Neural cell (in vitro differentiated cells): ENCODE results near the gene ZNF724. TPM values are rescaled to one million over a fixed set of nuclear protein-coding genes. Genes with fewer than 3 reads are reported as not detected.

Experiments used
- H2AFZ ChIP-seq: fragments of 200-600, 300-800 bp; sonication (generic), shearing (Covaris generic); 2 replicates; pipeline ENCODE4 v1.6.0; 2014; ENCODE audit warnings: low read depth, mild to moderate bottlenecking, antibody characterized with exemption, low read length, moderate library complexity
- H3F3A ChIP-seq: fragments of 200-600 bp; shearing (Covaris generic); 2 replicates; pipeline ENCODE4 v1.6.1; 2016; ENCODE audit warnings: mild to moderate bottlenecking, moderate library complexity, mixed read lengths, antibody characterized with exemption, low read length; ENCODE audit not compliant: insufficient read depth, poor library complexity, severe bottlenecking
- H3K27ac ChIP-seq: fragments of 200-600, 300-800 bp; sonication (generic), shearing (Covaris generic); 2 replicates; pipeline ENCODE4 v1.5.1; 2014; ENCODE audit warnings: mild to moderate bottlenecking, low read length, moderate library complexity
- H3K27me3 ChIP-seq: fragments of 300-800, 200-600 bp; sonication (generic), shearing (Covaris generic); 2 replicates; pipeline ENCODE4 v1.6.0; 2014; ENCODE audit warnings: mild to moderate bottlenecking, low read depth, low read length, moderate library complexity; ENCODE audit not compliant: insufficient read depth
- H3K36me3 ChIP-seq: fragments of 300-800, 200-600 bp; sonication (generic), shearing (Covaris generic); 2 replicates; pipeline ENCODE4 v1.5.1; 2014; ENCODE audit warnings: mild to moderate bottlenecking, antibody characterized with exemption, low read length, moderate library complexity; ENCODE audit not compliant: insufficient read depth
- H3K4me2 ChIP-seq: fragments of 300-800, 200-600 bp; sonication (generic), shearing (Covaris generic); 2 replicates; pipeline ENCODE4 v1.6.0; 2014; ENCODE audit warnings: mild to moderate bottlenecking, low read length
- H3K4me3 ChIP-seq: fragments of 300-800, 200-600 bp; sonication (generic), shearing (Covaris generic); 2 replicates; pipeline ENCODE4 v1.5.1; 2014; ENCODE audit warnings: mild to moderate bottlenecking, low read length, moderate library complexity
- H3K79me2 ChIP-seq: fragments of 200-600 bp; shearing (Covaris generic); replicated peaks from 2 replicates; pipeline ENCODE4 v1.6.0; 2014; ENCODE audit warnings: mild to moderate bottlenecking, low read length, moderate library complexity; ENCODE audit not compliant: insufficient read depth
- H3K9ac ChIP-seq: fragments of 300-800, 200-600 bp; sonication (generic), shearing (Covaris generic); 2 replicates; pipeline ENCODE4 v1.6.1; 2016; ENCODE audit warnings: mild to moderate bottlenecking, low read length, mixed read lengths
- H3K9me2 ChIP-seq: fragments of 200-600 bp; shearing (Covaris generic); 2 replicates; pipeline ENCODE4 v1.6.1; 2016; ENCODE audit warnings: mild to moderate bottlenecking, low read length, mixed read lengths; ENCODE audit not compliant: insufficient read depth
- H3K9me3 ChIP-seq: fragments of 200-600, 300-800 bp; sonication (generic), shearing (Covaris generic); 2 replicates; pipeline ENCODE4 v1.6.1; 2016; ENCODE audit warnings: mild to moderate bottlenecking, mixed run types, low read length, moderate library complexity, mixed read lengths
- H4K20me1 ChIP-seq: fragments of 200-600 bp; shearing (Covaris generic); 2 replicates; pipeline ENCODE4 v1.6.1; 2016; ENCODE audit warnings: mild to moderate bottlenecking, mixed run types; ENCODE audit not compliant: insufficient read depth
- EP300 ChIP-seq: fragments of 450-650 bp; conservative IDR thresholded peaks from 2 replicates; pipeline ENCODE4 v1.6.1; 2014; ENCODE audit warnings: antibody characterized with exemption, mild to moderate bottlenecking, moderate library complexity; ENCODE audit not compliant: poor library complexity, severe bottlenecking
- EZH2 ChIP-seq: fragments of 200-600, 300-800 bp; shearing (Covaris generic), sonication (generic); IDR thresholded peaks from 2 replicates; pipeline ENCODE4 v1.6.1; 2014; ENCODE audit warnings: antibody characterized with exemption, low read length, borderline replicate concordance, mild to moderate bottlenecking; ENCODE audit not compliant: insufficient read depth, poor library complexity, severe bottlenecking
- MXI1 ChIP-seq: fragments of 450-650 bp; conservative IDR thresholded peaks from 2 replicates; pipeline ENCODE4 v1.6.1; 2014; ENCODE audit warnings: antibody characterized with exemption, mild to moderate bottlenecking; ENCODE audit not compliant: poor library complexity, severe bottlenecking
- POLR2AphosphoS5 ChIP-seq: IDR thresholded peaks from 2 replicates; pipeline ENCODE4 v1.6.1; 2012
- RAD21 ChIP-seq: fragments of 450-650 bp; conservative IDR thresholded peaks from 2 replicates; pipeline ENCODE4 v1.6.1; 2014; ENCODE audit warnings: antibody characterized with exemption, mild to moderate bottlenecking, moderate library complexity
- SMC3 ChIP-seq: fragments of 450-650 bp; conservative IDR thresholded peaks from 2 replicates; pipeline ENCODE4 v1.6.1; 2014; ENCODE audit warnings: antibody characterized with exemption, mild to moderate bottlenecking, moderate library complexity; ENCODE audit not compliant: poor library complexity
- TAF1 ChIP-seq: IDR thresholded peaks from 2 replicates; pipeline ENCODE4 v1.6.1; 2012; ENCODE audit warnings: low read depth
- polyA plus RNA-seq: library from polyadenylated mRNA; depleted of rRNA; stranded (reverse); fragments of >200 nt; gene quantifications from 2 replicates; pipeline ENCODE4 v1.2.3, GENCODE V29; 2014
- TF ChIP-seq, protein P1 (sequence below): fragments of 450-650 bp; IDR thresholded peaks from 2 replicates; pipeline ENCODE4 v1.5.1; 2014; ENCODE audit warnings: antibody characterized with exemption, mild to moderate bottlenecking, moderate library complexity; ENCODE audit not compliant: poor library complexity, severe bottlenecking
- TF ChIP-seq, protein P2 (sequence below): IDR thresholded peaks from 2 replicates; pipeline ENCODE4 v1.6.1; 2012; ENCODE audit warnings: borderline replicate concordance

ZNF724 gene
- polyA plus RNA-seq, 1 donor from 2014 or later: 2.4 TPM

DNA sequence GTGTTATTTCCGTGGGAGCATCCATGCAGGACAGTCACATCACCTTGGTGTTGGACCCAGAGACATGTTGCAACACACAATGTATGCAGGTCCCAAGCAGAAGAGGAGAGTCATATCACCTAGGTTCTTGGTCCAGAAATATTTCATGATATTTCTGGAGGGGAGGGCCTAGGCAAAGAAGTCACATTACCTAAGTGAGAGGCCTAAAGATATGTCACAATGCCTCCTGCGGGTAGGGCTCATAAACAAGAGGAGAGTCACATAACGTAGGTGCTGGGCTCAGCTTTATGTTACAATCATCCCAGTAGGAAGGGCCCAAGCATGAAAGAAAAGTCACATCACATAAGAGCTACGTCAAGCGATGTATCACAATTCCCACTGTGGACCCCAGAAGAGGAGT, 10.8 kb upstream of the ZNF724 start:
- Histone ChIP-seq H4K20me1 (no peaks in the 10 kb centered on the region), H3K4me3 (no peak overlapping the region), H3K27me3 (no peaks in the 10 kb centered on the region), H3K27ac (no peak overlapping the region), H3K79me2 (peaks cover 4% of the 10 kb centered on the region), H3K9me3 (no peaks in the 10 kb centered on the region), H3K9ac (no peak overlapping the region), H3K36me3 (peaks cover 18% of the 10 kb centered on the region), H3F3A (no peaks in the 10 kb centered on the region), H2AFZ (no peak overlapping the region), H3K4me2 (no peak overlapping the region), H3K9me2 (no peaks in the 10 kb centered on the region)
- no peak for TF ChIP-seq TAF1
- TF ChIP-seq POLR2AphosphoS5: no peak
- TF ChIP-seq EP300: no peak
- no peak for TF ChIP-seq EZH2
- TF ChIP-seq, protein P1, sequence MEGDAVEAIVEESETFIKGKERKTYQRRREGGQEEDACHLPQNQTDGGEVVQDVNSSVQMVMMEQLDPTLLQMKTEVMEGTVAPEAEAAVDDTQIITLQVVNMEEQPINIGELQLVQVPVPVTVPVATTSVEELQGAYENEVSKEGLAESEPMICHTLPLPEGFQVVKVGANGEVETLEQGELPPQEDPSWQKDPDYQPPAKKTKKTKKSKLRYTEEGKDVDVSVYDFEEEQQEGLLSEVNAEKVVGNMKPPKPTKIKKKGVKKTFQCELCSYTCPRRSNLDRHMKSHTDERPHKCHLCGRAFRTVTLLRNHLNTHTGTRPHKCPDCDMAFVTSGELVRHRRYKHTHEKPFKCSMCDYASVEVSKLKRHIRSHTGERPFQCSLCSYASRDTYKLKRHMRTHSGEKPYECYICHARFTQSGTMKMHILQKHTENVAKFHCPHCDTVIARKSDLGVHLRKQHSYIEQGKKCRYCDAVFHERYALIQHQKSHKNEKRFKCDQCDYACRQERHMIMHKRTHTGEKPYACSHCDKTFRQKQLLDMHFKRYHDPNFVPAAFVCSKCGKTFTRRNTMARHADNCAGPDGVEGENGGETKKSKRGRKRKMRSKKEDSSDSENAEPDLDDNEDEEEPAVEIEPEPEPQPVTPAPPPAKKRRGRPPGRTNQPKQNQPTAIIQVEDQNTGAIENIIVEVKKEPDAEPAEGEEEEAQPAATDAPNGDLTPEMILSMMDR: no peak
- no peak for TF ChIP-seq RAD21
- TF ChIP-seq SMC3: no peak
- TF ChIP-seq, protein P2, sequence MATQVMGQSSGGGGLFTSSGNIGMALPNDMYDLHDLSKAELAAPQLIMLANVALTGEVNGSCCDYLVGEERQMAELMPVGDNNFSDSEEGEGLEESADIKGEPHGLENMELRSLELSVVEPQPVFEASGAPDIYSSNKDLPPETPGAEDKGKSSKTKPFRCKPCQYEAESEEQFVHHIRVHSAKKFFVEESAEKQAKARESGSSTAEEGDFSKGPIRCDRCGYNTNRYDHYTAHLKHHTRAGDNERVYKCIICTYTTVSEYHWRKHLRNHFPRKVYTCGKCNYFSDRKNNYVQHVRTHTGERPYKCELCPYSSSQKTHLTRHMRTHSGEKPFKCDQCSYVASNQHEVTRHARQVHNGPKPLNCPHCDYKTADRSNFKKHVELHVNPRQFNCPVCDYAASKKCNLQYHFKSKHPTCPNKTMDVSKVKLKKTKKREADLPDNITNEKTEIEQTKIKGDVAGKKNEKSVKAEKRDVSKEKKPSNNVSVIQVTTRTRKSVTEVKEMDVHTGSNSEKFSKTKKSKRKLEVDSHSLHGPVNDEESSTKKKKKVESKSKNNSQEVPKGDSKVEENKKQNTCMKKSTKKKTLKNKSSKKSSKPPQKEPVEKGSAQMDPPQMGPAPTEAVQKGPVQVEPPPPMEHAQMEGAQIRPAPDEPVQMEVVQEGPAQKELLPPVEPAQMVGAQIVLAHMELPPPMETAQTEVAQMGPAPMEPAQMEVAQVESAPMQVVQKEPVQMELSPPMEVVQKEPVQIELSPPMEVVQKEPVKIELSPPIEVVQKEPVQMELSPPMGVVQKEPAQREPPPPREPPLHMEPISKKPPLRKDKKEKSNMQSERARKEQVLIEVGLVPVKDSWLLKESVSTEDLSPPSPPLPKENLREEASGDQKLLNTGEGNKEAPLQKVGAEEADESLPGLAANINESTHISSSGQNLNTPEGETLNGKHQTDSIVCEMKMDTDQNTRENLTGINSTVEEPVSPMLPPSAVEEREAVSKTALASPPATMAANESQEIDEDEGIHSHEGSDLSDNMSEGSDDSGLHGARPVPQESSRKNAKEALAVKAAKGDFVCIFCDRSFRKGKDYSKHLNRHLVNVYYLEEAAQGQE: no peak
- no peak for TF ChIP-seq MXI1

DNA sequence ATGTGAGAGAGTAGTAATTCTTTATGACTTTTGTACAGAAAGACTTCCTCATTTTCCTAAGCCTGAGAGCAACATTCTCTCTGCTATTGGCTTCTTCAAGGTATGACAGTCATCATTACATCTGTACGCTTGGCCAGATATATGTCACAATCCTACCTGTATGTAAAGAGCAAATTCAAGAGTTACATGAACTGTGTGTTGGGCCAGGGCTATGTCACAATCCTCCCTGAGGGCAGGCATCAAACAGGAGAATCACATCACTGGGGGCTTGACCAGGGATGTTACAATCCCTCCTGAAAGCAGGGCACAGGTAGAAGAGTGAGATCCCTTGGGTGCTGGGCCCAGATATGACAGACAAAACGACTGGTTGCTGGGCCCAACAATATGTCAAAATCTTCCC, 9.8 kb upstream of the ZNF724 start:
- Histone ChIP-seq H2AFZ (no peak overlapping the region), H4K20me1 (no peaks in the 10 kb centered on the region), H3K9ac (no peak overlapping the region), H3K9me2 (no peaks in the 10 kb centered on the region), H3K4me3 (no peak overlapping the region), H3K79me2 (peaks cover 4% of the 10 kb centered on the region), H3F3A (no peaks in the 10 kb centered on the region), H3K36me3 (peaks cover 18% of the 10 kb centered on the region), H3K9me3 (no peaks in the 10 kb centered on the region), H3K4me2 (no peak overlapping the region), H3K27me3 (no peaks in the 10 kb centered on the region), H3K27ac (no peak overlapping the region)
- TF ChIP-seq POLR2AphosphoS5 (no peak), EZH2 (no peak), SMC3 (no peak), RAD21 (no peak), EP300 (no peak), MXI1 (no peak), TAF1 (no peak)
- TF ChIP-seq, protein P2: no peak
- TF ChIP-seq, protein P1: no peak
